Measurements from ENCODE around the gene PNPLA7.

- no peak for TF ChIP-seq EZH2phosphoT487 (IDR thresholded peaks at IDR 0.05; ENCODE audit: borderline replicate concordance)
- TF ChIP-seq ATF3 (IDR thresholded peaks at IDR 0.05), result no peak
- TF ChIP-seq SRF (IDR thresholded peaks at IDR 0.05; ENCODE audit: low read depth), result no peak
- no peak for TF ChIP-seq REST (IDR thresholded peaks at IDR 0.05; ENCODE audit: low read depth)
- TF ChIP-seq POLR2A (IDR thresholded peaks at IDR 0.05; ENCODE audit: borderline replicate concordance, extremely low read depth, insufficient read depth, insufficient read length), result no peak
- TF ChIP-seq RAD21 (IDR thresholded peaks at IDR 0.05; ENCODE audit: low read depth), result no peak
- peak in 2 of 3 experiments; percentile 46 to 72; a peak in 4 of 6 replicates for TF ChIP-seq CTCF (IDR thresholded peaks at IDR 0.05 in 2 of 3, conservative IDR thresholded peaks at IDR 0.05 in 1 of 3; ENCODE audit: borderline replicate concordance in 1 of 3, insufficient read depth in 1 of 3, low read depth in 2 of 3, low read length in 2 of 3)
- no peak for TF ChIP-seq EZH2 (IDR thresholded peaks at IDR 0.05)
- no peak for TF ChIP-seq JUND (IDR thresholded peaks at IDR 0.05)
- TF ChIP-seq MAX (IDR thresholded peaks at IDR 0.05), result no peak
- no peak for TF ChIP-seq SP1 (IDR thresholded peaks at IDR 0.05; ENCODE audit: low read depth)
- no peak for TF ChIP-seq ZNF274 (IDR thresholded peaks at IDR 0.05; ENCODE audit: low read depth, low read length)
- no peak for TF ChIP-seq SIN3A (IDR thresholded peaks at IDR 0.05; ENCODE audit: low read depth)
These were observed 127.3 kb downstream of the PNPLA7 start, which contains the start of the genes EXD3 and NOXA1 for GRCh38 chr9:137422604-137423513.
